ENCODE results near the gene PTK7.

Gene PTK7

GRCh38 chr6:43207286-43207685, 131.2 kb downstream of the PTK7 start:
- DNase-seq (ENCODE audit: low read depth): no peak

Data from CMK (cell line).